GM18502 (cell line): Measurements from ENCODE around the gene MUC2.

Source experiments
- ATAC-seq: cut with Tn5 transposase; IDR thresholded peaks from one replicate; pipeline ENCODE4 v1.9.1; 2021; ENCODE audit warnings: mild to moderate bottlenecking; ENCODE audit not compliant: unreplicated experiment, poor library complexity

The MUC2 gene

DNA sequence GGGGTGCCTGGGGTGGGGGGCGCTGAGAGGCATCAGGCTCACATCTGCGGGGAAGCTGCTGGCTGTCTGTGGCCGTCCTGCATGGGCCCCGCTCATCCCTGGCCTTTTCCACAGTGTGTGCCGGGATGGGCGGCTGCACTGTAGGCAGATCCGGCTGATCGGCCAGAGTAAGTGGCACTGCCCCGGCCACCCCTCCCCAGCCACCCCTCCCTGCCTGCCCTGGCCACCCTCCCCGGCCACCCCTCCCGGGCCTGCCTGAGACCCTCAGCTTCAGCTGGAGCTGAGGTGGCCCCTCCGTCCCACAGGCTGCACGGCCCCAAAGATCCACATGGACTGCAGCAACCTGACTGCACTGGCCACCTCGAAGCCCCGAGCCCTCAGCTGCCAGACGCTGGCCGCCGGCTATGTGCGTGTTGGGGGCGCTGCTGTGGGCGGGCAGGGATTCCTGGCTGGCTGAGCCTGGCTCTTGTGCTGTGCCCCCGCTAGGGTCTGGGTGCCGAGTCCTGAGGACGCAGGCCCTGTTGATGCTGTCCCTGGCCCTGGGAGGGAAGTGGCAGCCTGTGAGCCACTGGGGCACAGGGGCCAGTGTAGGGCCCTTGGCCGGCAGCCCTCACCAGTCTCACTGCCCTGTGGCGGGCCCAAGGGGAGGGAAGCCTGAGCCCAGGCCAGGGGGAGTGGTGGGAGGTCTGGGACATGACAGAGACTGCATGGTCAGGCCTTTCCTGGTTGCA is 10.9 kb downstream of the MUC2 start:
- no peak for ATAC-seq

DNA sequence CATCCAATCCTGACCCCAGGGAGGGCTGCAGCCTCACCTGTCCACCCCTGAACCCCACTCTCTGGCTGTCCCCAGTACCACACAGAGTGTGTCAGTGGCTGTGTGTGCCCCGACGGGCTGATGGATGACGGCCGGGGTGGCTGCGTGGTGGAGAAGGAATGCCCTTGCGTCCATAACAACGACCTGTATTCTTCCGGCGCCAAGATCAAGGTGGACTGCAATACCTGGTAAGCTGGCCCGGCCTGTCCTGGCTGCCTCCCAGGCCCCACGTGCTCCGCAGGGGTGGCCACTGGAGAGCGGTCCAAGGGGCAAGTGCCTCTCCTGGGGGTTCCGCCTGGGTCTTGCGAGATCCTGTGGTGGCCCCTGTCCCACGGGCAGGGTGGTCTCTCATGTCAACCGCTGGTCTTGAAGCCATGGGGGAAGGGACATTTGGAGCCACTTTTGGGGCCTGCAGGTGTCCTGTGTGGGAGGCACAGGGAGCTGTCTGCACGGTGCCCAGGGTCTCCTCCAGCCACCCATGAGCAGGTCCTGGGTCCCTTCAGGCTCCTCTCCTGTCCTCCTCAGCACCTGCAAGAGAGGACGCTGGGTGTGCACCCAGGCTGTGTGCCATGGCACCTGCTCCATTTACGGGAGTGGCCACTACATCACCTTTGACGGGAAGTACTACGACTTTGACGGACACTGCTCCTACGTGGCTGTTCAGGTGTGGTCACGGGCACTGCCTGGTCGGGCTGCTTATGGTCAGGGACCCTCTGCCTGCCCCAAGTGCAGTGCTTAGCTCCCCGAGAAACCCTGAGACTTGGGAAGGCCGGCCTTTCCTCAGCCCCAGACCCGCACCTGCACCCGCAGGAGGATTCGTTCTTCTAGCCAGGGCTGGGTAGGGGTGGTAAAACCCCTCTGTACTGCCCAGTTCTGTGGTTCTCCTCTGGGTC is 11.8 kb downstream of the MUC2 start:
- no peak for ATAC-seq

DNA sequence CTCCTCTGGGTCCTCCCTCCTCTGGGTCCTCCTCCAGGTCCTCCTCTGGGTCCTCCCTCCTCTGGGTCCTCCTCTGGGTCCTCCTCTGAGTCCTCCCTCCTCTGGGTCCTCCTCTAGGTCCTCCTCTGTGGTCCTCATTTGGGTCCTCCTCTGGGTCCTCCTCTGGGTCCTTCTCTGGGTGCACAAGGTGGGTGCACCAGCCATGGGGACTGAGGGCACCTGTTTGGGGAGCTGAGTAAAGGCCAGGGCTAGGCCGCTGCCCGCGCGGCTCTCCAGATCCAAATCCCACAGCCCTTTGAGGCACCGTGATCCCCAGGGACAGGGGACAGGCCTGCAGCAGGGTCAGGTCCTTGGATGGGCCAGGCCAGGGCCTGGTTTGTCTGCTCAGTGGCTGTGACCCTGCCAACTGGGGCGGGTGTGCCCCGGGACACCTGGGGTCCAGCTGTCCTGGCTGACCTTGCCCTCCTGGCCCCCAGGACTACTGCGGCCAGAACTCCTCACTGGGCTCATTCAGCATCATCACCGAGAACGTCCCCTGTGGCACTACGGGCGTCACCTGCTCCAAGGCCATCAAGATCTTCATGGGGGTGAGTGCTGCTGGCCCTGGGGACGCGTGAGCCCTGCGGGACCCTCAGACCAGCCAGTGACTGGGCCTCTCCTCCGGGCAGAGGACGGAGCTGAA is 12.7 kb downstream of the MUC2 start:
- ATAC-seq = no peak

DNA sequence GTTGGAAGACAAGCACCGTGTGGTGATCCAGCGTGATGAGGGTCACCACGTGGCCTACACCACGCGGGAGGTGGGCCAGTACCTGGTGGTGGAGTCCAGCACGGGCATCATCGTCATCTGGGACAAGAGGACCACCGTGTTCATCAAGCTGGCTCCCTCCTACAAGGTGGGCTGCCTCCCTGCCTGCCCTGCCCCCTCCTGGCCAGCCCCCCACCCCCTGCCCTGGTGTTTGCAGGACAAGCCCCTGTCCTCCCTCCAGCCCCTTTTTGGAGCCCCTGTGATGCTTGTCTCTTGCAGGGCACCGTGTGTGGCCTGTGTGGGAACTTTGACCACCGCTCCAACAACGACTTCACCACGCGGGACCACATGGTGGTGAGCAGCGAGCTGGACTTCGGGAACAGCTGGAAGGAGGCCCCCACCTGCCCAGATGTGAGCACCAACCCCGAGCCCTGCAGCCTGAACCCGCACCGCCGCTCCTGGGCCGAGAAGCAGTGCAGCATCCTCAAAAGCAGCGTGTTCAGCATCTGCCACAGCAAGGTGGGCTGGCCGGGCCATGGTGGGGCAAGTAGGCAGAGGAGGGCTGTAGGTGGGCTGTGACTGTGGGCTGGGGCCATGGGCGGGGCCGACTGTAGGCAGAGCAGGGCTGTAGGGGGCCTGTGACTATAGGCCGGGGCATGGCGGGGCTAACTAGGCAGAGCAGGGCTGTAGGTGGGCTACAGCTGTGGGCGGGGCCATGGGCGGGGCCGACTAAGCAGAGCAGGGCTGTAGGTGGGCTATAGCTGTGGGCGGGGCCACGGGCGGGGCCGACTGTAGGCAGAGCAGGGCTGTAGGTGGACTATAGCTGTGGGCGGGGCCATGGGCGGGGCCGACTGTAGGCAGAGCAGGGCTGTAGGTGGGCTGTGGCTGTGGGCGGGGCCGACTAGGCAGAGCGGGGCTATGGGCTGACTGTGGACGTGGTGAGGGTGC is 13.6 kb downstream of the MUC2 start:
- ATAC-seq = no peak

DNA sequence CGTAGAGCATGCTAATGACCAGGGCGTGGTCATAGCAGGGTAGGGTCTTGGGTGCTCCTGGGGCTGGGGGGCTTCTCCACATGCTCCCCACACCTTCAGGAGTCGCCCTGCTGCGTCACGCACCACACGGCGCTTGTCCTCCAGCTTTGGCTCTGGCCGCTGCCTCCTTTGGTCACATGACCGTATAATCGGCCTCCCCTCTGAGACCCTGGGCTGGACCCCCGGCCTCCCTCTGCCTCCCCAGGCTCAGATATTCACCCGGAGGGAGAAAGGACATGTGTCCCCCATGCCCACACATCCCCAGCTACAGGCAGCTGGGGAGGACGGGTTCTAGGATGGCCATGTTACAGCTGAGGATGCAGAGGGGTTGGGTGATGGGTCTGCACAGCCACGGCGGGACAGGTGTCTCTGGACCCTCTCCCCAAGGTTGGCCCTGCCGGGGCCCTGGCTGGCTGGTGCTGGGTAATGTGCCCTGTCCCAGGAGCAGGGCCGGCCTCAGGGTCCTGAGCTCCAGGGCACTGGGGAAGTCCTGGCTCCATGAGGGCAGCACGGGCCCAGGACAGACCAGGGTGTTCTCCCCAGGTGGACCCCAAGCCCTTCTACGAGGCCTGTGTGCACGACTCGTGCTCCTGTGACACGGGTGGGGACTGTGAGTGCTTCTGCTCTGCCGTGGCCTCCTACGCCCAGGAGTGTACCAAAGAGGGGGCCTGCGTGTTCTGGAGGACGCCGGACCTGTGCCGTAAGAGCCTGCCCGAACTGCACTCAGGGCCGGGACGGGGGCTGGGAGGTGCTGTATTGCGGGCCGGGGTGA is 14.5 kb downstream of the MUC2 start:
- ATAC-seq = no peak

DNA sequence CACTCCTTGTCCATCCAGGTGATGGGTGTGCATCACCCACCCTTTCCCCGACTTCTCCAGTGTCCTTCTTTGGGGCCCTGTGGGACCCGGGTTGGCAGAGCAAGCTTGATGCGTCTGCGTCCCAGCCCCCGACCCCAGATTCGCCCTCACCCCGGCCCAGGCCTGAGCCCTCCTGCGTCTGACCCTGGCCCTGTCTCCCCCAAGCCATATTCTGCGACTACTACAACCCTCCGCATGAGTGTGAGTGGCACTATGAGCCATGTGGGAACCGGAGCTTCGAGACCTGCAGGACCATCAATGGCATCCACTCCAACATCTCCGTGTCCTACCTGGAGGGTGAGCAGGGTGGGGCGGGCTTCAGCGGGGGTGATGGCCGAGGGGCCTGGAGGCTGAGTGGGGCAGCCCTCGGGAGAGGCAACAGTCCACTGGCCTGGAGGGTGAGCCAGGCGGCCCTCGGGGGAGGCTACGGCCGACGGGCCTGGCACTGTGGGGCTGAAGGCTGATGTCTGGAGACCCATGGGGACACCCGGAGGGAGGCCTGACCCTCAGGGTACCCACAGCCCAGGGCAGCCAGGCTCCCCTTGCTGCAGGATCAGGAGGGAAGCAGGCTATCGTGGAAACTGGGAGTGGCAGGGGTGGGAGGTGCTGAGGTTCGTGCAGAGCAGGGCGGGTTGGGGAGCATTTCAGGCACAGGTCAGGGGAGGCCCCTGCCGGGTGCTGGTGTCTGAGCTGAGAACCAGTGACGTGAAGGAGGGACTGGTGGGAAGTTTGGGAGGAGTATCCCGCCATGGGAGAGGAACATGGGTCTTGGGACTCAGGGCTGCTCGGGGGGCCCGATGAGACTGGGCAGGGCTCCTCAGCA is 15.3 kb downstream of the MUC2 start:
- no peak for ATAC-seq

DNA sequence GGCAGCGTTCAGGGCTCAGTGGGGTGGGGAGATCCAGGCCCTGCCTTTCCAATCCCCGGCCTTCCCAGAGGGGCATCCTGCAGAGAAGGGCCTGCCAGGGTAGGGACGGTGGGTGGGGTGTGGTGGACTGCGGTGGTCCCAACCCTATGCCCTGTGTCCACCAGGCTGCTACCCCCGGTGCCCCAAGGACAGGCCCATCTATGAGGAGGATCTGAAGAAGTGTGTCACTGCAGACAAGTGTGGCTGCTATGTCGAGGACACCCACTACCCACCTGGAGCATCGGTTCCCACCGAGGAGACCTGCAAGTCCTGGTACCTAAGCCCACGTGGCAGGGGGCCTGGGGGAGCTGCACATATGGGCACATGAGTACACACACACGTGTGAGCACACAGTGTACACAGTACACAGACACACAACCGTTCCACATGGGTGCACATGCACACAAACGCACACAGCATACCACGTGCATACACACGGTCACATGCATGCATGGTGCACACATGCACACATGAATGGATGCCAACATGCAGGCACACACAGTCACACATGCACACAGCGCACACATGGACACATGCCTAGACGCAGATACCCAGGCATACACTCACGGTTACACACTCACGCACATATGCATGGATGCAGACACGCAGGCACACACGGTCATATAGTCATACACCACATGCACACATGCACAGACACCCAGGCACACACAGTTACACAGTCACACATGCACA is 16.1 kb downstream of the MUC2 start:
- no peak for ATAC-seq

DNA sequence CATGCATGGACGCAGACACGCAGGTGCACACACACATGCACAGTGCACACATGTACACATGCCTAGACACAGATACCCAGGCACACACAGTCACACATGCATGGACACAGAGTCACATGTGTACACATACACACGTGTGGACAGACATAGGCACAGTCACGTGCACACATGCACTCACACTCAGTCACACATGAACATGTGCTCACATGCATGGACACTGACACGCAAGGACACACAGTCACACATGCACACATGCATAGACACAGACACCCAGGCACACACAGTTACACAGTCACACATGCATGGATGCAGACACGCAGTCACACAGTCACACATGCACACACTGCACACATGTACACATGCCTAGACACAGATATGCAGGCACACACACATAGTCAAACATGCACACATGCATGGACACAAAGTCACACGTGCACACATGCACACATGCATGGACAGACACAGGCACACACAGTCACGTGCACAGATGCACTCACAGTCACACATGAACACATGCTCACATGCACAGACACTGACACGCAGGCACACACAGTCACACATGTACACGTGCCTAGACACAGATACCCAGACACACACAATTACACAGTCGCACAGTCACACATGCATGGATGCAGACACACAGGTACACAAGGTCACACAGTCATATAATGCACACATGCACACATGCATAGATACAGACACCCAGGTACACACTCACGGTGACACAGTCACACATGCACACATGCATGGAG is 16.8 kb downstream of the MUC2 start:
- no peak for ATAC-seq

DNA sequence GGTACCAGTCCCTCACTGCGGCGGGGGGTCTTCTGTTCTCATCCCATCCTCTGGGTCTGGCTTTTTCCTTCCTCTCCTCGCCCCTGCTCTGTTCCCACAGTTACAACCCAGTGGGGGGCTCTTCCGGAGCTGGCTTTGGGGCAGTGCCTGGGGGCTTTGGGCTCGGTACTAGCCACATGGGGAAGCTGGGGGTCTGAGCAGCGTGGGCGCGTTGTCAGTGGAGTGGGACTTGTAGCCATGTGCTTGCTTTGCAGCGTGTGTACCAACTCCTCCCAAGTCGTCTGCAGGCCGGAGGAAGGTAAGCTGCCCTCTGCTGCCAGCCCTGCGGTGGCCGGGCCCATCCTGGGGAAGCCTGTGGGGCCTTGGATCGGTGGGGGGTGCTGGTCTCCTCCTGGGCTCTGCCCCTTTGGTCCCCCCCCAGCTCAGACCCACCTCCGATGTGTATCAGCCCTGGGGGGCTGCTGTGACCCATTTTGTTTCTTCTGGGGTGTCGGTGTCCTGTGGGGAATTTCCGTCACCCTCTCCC is 17.5 kb downstream of the MUC2 start:
- no peak for ATAC-seq

DNA sequence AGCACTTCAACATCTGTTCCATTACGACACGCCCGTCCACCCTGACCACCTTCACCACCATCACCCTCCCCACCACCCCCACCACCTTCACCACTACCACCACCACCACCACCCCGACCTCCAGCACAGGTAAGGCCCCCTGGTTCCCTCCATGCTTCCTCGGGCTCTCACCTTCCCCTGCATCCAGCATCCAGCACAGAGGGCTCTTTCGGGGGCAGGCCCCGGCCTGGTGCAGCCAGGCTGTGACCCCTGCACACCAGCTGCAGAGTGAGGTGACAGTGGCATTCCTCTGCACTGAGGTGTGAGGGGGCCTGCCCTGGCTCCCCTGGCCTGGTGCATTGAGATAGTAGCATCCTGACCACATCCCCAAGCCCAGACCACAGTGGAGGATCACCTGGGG is 18.2 kb downstream of the MUC2 start:
- no peak for ATAC-seq

DNA sequence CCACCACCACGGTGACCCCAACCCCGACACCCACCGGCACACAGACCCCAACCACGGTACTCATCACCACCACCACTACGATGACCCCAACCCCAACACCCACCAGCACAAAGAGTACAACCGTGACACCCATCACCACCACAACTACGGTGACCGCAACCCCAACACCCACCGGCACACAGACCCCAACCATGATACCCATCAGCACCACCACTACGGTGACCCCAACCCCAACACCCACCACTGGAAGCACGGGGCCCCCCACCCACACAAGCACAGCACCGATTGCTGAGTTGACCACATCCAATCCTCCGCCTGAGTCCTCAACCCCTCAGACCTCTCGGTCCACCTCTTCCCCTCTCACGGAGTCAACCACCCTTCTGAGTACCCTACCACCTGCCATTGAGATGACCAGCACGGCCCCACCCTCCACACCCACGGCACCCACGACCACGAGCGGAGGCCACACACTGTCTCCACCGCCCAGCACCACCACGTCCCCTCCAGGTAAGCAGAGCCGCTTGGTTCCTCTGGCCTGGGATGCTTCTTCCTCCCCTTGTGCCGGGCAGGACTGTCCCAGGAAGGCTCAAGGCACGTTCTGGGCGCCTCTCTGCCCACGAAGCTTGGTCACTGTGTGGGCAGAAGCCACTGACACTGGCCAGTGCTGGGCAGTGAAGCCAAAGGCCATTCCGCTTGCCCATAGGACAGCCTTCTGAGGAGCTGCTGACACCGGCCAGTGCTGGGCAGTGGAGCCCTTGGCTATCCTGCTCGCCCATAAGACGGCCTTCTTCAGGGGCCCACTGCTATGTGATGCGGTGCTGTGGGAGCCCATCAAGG is 25.1 kb downstream of the MUC2 start:
- no peak for ATAC-seq

DNA sequence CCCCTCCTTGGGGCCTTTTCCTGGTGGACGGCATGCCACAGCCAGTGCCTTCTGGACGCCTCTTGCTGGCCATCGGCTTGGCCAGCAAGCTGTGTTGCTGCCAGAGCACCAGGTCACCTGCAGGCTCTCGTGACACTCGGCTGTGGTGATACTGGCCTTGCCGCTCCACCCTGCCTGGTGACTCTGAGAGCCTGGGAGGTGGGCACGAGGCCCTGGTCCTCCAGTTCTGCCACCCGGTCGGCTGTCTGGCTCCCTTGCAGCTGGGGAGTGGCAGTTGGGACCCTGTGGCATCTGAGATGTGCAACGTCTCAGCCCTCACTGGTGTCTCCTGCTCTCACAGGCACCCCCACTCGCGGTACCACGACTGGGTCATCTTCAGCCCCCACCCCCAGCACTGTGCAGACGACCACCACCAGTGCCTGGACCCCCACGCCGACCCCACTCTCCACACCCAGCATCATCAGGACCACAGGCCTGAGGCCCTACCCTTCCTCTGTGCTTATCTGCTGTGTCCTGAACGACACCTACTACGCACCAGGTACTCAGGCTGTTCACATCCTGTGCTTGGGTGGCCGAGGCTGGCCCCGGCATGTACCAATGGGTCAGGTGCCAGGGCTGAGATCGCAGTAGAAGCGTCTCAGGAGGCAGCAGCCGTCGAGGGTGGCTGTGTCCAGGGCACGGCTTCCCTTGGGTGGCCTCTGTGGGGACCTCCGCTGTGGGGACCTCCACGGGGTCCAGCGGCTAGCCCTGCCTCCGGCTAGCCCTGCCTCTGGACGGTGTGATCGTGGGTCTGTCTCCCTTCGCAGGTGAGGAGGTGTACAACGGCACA is 26.0 kb downstream of the MUC2 start:
- ATAC-seq = no peak

DNA sequence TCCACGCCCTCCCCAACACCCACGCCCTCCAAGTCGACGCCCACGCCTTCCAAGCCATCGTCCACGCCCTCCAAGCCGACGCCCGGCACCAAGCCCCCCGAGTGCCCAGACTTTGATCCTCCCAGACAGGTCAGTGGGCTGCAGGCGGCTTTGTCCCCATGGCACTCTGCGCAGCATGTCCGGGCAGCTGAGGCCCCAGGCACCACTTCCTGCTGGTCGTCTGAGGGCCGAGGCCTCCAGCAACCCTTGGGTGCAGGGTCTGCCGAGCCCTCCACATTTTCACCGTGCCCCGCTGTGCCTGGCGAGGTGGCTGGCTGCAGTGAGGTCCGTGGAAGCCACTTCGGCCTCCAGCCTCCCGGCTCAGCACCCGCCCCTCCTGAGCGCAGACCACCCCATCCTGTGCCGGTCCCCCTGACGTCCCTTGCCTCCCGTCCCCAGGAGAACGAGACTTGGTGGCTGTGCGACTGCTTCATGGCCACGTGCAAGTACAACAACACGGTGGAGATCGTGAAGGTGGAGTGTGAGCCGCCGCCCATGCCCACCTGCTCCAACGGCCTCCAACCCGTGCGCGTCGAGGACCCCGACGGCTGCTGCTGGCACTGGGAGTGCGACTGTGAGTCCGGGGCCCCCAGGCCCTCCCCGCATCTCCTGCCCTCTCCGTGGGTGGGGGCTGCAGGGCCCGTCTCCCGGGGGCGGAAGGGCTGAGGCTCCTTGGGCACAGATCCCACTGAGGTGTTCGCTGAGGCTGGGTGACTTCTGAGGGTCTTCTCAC is 26.8 kb downstream of the MUC2 start:
- ATAC-seq = no peak
